Stimulated activated CD8-positive, alpha-beta memory T cell treated with anti-CD3 and anti-CD28 coated beads, Interleukin-4, amount 100 ng/mL, for 1 hour (primary cell): ENCODE data around the gene BHLHA15.
A peak's percentile ranks its signal among the peaks of the same experiment; 100 is the strongest.

Source experiments
- DNase-seq, 2 donors: peaks; one replicate each; pipeline ENCODE4 v3.0.0-alpha.2; 2020; ENCODE audit warnings: low read depth in 2 of 2, low spot score in 1 of 2

BHLHA15 gene

GRCh38 chr7:98211221-98211675 lies at the start of gene BHLHA15:
Gene BHLHA15 (plus strand): TSS chr7:98211439. CDS start chr7:98212310, 871 bp downstream.
- DNase-seq, result no peak

GRCh38 chr7:98162758-98163157 lies 48.5 kb upstream of the BHLHA15 start:
- DNase-seq, result no peak

DNA sequence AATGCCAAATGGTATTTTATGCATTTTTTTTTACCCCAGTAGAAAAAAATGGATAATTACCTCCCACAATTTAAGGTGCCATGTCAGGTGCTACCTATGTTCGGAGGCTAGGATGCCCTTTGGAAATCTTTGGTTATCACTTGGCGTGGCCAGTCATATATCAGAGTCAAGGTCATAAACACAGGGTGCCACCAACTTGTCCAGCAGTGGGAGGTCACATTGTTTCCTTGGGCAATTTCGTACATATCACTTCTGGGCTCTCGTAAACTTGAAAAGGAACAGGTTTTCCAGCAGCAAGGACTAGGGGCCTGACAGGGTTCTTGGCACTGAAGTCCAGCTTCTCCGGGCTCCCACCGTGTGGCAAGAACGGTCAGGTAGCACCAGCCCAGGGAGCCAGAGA lies 48.0 kb upstream of the BHLHA15 start:
- no peak for DNase-seq

DNA sequence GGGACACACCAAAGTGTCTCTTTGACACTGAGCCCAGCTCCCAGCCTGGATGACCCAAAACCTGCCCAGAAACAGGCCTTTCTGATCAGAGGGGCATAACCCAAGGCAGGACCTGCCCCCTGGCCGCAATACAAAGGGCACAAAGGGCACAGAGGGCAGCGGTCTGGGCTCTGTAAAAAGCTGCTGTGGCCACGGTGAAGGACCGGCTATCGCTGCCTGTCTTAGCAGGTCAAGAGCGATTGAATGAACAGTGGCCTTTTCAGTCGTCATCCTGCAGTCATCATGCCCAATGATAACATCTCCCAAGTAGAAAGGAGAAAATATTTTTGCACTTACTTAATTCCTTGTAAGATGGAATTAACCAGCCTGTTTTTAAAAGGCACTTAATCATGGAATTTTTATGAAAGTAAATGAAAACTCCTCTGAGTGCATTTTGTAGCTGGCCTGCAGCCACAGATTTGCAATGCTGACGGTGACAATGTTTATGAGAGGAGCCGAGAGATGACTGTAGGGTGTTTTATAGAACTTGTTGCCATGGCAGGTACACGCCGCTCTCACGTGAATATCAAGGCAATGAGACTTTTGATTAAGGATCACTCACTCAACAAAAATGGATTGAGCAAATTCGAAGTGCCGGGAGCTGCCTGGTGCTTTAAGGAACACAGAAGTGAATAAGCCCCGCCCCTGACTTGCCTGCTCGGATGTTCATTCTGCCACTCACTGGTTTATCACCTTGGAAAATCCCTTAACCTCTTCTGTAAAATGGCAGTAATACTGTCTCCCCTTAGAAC lies 47.3 kb upstream of the BHLHA15 start:
- no peak for DNase-seq

DNA sequence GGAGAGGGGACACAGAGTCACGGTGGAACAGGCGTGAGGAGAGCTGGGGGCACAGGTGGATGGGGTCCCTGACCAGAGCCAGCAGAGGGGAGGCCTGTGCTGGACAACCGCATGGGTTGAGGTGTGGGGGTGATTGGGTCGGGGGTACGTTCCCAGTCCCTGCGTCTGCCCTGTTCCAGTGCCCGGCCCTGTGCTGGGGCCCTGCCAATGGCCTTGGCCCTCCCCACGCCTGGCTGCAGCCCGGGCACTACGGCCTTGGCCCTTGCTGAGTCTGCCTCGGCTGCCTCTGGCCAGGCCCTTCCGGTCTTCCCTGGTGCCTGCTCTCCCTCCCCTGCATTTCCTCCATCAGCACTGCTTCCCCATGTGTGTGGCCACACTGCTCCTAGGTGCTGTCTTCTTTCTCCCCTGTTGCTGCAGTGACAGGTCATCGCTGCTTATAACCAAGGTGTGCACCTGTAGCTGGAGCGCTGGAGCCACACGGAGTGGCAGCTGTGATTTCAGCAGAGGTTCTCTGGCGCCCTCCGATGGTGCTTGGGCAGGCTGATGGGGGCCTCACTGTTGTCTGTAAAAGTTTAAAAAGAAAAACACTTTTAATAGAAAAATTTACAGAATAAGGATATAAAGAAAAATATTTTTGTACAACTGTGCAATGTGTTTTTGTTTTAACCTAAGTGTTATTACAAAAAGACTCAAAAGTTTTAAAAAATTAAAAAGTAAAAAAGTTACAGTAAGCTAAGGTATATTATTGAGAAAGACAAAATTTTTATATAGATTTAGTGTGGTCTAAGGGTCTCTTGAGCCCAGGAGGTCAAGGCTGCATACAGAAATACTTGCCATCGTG lies 45.2 kb upstream of the BHLHA15 start:
- peak in 1 of 2 donors; percentile 13 for DNase-seq

DNA sequence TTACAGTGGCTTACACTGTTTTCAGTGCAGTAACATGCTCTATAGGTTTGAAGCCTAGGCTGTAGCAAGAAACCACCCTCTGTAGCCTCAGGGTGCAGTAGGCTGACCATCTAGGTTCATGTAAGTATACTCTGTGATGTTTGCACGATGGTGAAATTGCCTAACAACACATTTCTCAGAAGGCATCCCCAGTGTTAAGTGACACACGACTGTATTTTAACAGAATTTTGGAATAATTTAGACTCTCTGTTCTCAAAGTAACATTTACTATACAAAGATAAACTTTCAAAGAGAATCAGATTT lies 44.6 kb upstream of the BHLHA15 start:
- no peak for DNase-seq

DNA sequence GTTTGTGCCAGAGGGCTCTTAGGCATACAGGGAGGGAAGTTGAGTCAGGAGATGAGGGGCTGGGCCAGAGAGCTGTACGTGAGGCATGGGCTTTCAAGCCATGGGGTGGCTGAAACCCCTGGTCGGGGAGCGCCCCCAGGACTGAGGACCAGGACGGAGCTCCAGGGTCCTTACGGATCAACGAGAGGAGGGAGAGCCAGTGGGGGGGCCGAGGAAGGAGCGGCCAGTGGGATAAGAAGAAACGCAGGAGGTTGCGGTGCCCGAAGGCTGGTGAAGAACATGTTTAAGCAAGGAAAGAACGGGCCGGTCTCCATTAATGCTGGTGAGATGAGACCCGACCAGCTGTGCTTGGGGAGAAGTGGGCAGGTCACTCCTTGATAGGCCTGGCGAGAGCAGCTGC lies 43.6 kb upstream of the BHLHA15 start:
- DNase-seq, result no peak

DNA sequence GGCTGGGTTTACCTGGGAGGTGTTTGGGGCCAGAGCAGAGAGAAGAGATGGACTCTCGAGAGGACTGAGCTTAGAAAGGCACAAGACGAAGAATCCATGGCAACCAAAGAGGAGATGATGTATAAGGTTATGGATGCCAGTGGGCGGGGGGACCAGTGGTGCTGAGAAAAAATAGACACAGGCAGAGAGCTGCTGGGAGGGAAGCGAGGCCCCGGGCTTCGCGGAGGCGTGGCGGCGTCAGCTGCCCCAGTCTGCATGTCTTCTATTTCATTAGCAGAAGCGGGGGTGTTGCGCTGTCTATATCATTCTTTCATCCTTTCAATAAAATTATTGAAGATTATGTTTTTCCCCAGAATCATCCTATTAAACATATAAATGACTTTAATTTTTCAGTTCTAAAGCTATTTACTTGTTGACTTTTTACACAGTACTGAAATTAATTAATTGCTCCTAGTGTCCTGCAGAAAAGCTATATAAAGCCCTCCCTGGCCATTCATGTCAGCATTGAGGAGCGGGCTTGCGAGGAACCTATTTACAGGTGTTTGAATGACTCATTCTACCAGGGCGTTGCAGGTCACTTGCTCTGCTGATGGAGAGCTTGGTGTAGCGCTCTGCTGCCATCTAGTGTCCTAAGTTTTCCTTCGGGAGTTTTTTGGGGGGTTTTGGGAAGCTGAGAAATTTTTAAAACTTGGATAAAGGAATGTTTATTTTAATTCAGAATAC lies 42.9 kb upstream of the BHLHA15 start:
- DNase-seq, result peak; percentile 22 to 47

GRCh38 chr7:98168904-98169621 lies 42.2 kb upstream of the BHLHA15 start:
- DNase-seq, result no peak

GRCh38 chr7:98170966-98171365 lies 40.3 kb upstream of the BHLHA15 start:
- no peak for DNase-seq

DNA sequence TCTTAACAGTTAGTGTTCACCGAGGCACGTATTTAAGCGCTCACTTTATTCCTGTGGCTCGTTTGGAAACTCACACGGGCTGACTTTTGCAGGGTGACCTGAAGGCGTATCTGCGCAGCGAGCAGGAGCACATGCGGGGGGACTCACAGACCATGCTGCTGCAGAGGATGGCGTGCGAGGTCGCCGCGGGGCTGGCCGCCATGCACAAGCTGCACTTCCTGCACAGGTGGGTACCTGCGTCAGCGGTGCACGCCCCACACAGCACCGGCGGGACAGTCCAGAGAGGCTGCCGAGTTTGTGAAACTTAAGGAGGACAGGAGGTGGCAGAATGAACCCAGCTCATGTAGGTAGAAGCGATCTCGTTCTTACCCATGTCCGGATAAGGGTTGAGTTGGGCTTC lies 39.8 kb upstream of the BHLHA15 start:
- no peak for DNase-seq

- no peak for DNase-seq
These were observed 36.6 kb upstream of the BHLHA15 start for GRCh38 chr7:98174334-98175259.

GRCh38 chr7:98175260-98175940 lies 35.8 kb upstream of the BHLHA15 start:
- DNase-seq, result no peak

DNA sequence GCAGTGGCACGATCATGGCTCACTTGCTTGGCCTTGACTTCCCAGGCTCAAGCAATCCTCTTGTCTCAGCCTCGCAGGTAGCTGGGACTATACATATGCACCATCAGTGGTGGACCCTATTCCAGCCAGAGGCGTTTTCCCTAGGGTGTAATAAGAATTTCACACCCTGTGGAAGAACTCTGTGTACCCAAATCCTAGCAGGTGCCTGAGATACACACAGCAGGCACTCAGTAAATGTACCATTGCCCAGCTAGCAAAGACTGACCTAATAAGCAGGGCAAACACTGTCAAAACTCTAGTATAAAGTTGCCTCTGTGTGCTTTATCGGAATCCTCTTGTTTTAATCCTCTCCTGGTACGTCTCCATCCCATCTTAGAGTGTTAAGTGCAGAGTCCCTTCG lies 33.7 kb upstream of the BHLHA15 start:
- no peak for DNase-seq

- no peak for DNase-seq
These were observed 32.9 kb upstream of the BHLHA15 start for GRCh38 chr7:98178321-98178720.

DNA sequence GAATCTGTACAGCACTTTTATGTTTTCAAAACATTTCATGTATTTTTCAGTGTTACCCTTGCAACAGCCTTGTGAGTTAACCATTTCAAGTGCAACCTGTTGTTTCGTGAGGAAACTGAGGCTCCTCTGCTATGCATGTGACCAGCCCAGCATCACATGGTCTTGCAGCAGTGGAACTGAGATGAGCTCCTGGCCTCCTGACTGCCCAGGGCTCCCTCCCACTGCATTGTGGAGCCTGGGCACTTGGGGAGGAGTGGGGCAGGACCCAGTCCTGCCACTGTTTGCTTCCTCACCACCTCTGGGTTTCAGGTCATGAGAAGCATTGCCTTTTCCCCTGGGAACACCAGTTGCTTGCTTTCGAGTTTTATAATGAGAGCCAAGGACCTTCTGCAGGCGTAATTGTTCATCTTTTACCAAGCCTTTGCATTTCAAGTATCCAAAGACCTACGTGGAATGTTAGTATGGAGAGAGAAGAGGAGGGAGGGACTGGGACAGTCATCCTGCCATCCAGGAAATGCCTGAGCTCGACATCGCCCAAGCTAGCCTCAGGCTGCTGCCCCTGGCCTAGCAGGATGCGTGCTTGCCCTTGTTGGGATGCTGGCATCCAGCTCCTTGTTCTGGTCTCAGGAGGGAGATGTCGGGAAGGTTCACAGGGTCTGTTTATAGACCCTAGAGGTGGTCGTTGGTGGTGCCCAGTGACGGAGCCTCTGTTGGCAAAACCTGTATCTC lies 32.3 kb upstream of the BHLHA15 start:
- DNase-seq, result no peak

DNA sequence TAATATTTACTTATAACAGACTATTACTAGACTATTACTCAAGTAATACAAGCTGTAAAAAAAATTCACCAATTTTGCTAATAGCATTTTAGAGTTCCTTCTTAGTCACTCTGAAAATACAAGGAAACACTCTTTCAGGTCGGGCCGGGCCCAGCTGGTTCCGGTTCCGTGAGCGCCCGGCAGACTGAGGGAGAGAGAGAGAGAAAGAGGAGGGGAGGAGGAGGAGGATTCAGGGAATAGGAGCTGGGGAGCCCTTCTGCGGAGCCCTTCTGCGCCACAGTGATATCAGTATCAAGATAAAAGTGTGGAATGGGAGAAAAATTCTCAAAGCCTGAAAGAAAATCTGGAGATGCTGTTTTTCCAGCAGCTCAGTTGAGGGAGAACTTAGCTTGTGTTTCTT lies 30.5 kb upstream of the BHLHA15 start:
- DNase-seq, result no peak

GRCh38 chr7:98185101-98185500 lies 26.1 kb upstream of the BHLHA15 start:
- DNase-seq, result no peak
